Measurements from ENCODE around the gene MRRF.

MRRF gene

DNA sequence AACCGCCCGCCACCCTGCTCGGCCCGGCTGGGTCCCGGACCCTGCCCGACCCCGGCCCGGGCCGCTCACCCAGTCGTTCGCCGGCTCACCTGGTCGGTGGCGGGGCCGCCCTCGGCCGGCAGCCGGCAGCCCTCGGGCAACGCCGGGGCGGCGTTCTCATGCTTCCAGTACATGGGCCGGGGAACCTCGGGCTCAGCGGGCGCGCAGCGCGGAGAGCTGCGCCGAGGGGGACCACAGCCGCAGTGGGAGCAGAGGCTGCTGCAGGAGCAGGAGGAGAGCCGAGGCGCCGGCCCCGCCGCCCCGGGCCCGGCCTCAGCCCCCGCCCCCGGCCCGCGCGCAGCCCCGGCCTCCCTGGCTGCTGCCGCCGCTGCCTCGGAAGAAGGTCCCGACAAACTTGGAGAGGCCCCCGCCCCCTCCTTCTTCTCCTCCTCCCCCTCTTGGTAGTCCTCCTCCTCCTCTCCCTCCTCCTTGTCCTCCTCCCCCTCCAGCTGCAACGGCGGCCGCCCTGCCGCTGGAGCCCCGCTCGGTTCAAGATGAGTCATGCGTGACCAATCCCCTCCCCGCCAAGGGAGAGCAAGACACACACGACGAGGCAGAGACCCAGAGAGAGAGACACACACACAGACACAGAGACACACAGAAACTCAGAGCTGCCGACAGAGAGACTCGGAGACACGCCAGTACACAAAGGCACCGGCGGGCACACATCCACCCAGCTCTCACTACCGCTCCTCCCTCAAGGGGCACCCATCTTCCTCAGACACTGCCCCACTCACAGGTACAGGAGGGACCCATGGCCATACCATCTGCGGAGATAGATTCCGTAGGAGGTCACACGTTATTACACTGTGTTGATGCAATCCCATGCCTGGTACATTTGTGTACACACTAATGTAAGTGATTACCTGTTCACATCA is 35.9 kb upstream of the MRRF start, which contains the start of gene LHX6:
LHX6 (minus strand) TSS at position 390 of the 917 bp plus-strand sequence; CDS start at position 173, 217 bp downstream.
- DNase-seq (ENCODE audit: low read depth) = no peak

DNA sequence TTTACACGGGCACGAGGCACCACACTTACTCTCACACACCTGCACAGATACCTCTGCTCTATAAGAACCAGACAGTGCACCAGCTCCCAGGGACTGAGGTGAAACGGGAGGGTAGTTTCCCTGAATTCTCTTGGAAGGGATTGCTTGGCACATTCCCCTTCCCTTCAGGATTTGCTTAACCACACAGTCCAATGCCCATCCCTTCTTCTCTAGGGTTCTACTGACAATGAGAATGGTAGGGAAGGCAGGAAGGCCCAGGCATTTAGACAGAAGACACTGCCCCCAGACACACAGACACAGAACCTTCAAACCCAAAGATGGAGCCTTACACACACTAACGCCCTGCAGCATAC is 35.2 kb upstream of the MRRF start:
- DNase-seq (ENCODE audit: low read depth) = no peak

DNA sequence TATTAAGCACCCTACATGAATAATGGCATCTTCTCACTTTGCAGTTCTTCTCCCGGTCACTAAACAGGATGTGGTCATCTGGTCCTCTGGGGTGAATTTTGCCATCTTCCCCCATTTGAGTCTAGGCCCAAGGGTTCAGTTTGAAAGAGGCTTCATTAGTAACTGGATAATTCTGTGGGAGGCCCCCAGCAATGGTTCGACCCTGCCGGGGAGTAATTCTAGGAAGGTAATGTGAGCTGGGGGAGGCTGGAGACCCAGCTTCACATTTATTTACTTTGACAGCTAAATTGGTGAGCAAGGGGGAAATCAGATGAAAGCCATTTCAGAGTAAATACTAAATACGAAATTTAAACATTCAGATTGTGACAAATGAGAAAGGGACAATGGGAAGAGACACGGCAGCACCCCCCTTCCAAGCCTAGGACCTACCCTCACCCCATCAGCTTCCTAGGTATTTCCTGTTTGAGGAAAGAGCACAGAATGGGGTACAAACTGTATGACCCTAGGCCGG is 31.8 kb upstream of the MRRF start:
- DNase-seq (ENCODE audit: low read depth) = no peak

DNA sequence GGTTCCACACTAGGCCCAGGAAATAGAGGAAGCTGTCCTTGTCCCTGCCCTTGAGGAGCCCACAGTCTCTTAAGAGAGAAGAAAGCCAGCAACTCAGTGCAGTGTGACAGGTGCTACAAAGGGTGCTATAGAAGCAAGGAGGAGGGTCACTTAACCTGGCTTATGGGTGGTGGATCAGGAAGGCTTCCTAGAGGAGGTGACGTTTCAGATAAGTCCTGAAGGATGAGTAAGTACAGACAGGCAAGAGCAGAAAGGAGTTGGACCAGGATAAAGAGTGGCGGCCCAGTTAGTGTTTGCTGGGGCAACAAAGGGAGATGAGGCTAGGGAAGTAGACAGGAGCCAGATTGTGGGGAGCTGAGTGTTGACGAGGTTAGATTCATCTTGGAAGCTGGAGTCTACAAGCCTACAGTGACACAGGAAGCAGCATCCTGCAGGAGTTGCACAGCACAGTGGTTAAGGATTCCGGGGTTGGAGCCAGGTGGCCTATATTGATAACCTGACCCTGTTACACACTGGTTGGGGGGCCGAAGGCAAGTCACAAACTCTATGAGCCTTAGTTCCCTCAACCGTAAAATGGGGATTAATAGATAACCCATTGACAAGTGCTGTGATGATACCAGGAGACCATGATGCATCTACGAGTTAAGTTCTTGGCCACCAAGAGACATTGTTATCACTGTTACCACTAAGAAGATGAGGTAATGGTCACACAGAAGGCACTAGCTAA is 30.5 kb upstream of the MRRF start:
- no peak for DNase-seq (ENCODE audit: low read depth)

- no peak for DNase-seq (ENCODE audit: low read depth)
Observed at GRCh38 chr9:122236681-122237080, 28.0 kb upstream of the MRRF start.

DNA sequence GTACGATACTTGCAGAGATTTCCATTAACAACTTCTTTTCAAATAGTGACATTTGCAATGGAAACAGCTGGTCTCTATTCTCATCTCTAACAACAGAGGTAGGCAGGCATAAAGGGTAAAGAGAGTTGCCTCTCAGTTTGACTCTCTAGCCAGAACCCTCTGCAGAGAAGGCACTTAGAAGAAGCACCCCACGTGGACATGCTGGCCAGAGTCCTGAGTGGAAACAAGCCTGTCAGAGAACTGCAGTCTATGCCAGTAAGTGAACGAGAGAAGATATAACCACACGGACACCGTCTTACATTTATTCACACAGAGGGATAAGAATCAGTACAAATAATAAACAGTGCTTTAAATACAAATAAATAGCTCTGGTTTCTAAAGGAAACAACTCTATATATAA is 25.0 kb upstream of the MRRF start:
- DNase-seq (ENCODE audit: low read depth) = no peak

DNA sequence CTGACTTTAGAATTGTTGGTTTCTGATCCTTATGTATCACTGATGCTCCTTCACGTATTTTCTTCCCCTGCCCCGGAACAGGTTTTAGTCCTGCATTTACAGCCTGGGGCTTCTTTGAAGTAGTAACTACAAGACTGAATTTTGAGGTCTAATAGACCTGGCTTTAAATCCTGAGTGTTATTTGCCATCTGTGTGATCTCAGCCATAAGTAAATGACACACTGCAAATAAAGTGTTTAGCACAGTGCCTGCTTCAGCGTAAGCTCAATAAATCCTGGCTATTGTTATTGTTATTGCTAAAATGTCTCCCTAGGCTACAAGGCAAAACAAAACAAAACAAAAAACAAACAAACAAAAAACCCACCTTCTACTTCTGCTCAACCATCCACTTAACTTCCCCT is 20.3 kb upstream of the MRRF start:
- no peak for DNase-seq (ENCODE audit: low read depth)

DNA sequence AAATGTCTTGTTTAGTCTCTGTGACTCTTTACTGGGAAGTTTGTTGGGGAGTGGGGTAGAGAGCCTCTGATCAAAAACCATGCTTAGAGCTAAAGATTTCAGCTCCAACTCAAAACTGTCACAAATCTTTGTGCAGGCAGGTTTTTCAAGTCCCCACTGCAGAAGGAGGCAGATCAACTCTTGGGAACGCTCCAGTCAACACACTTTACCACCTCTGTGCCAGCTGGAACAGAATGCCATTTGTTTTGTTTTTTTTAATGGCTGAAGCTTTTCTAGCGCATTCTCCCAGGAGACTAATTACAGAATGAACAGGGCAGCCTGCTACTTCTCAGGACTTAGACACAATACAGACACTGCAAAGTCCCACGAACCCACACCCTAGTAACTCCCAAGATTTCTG is 18.0 kb upstream of the MRRF start:
- DNase-seq (ENCODE audit: low read depth) = no peak

DNA sequence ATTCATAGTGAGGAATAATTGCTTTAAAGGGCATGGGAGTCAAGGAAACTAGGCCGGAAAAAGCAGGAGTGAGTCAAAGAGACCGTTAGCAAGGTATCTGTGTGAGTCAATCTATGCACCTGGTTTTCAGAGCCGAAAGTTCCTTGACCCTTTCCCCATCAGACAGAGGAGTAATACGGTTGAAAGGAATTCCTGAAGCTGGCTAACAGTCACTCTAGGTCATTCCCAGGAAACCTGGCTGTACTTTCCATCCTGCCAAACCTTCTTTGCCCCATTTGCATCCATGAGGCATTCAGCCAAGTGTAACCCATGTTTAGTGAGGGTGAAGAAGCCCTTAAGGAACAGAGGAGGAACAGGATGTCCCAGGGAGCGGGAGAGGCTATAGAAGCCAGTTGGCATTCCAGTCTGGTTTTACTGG is 16.2 kb upstream of the MRRF start:
- DNase-seq (ENCODE audit: low read depth) = no peak

DNA sequence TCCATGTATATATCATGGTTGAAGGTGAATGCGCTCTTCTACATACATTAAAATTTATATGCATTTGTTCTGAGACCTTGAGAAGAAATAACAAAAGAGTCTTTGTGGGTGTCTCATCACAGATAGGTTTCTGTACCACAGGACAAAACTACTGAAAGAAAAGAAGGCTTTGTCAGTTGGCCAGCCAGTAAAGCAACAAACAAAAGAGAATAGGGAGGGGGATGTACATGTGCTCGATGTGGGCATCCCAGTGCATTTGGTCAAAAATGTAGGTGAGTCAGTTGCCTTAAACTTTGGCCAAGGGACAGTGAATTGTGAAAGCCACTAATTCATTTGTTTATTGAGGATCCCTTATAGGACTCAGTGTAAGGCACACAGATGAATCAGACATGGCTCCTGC is 13.3 kb upstream of the MRRF start:
- DNase-seq (ENCODE audit: low read depth) = no peak

GRCh38 chr9:122252796-122253195 is 11.9 kb upstream of the MRRF start:
- DNase-seq (ENCODE audit: low read depth) = no peak

GRCh38 chr9:122254761-122255160 is 9.9 kb upstream of the MRRF start:
- DNase-seq (ENCODE audit: low read depth) = no peak

DNA sequence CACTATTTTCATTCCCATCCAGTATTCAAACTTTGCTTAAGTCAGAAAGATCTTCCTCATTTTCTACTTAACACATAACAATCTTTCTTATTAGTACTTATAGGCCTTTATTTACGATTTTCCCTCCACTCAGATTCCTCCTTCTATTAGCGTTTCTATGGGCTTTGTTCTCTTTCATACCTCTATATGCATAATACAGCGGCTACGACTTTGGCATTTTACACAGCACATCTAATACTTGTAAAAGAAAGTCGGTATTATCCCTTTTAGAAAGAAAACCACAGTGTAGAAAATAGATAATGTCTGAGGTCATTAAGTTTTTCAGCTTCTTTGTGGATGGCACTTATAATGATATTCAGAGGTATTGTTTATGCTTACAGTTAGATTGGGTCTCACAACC is 8.5 kb upstream of the MRRF start:
- DNase-seq (ENCODE audit: low read depth) = no peak

DNA sequence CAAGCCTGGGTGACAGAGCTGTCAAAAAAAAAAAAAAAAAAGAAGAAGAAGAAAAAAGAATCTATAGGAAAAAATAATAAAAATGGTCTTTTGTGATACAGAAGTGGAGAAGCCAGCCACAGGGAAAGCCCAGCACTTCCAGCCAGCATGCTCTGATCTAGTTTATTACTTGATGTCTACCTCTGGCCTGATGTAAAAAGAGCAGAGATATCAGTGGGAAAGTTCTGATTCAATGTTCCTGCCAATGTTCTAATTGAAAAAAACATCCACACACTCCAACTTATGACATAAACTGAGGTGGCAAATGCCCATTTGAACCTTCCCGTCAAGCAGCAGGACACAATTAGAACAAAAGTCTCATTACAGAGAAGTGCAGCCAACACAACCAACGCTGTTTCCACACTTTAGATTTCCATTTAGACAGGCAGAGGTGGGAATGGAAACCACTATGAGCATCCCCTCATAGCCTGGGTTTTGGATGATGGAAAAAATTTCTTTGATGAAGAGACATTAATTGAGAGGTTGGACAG is 5.7 kb upstream of the MRRF start:
- no peak for DNase-seq (ENCODE audit: low read depth)

DNA sequence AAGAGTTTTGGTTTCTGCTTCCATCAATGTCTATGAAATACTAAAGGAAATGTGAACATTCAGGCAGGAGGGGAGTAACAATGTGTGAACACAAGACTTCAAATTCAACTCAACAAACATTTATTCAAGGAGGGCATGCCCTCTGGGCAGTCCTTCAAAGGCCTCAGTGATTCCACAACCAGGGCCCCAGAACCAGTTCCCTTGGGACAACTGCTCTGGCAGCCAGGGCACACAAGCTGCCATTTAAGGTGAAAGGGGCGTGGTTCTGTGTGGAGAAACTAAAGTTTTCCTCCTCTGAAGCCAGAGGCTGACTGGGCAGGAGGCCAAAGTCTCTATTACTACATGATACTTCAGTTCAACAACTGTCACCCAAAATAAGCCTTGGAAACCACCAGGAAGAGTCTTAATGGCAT is 3.2 kb upstream of the MRRF start:
- DNase-seq (ENCODE audit: low read depth) = no peak

DNA sequence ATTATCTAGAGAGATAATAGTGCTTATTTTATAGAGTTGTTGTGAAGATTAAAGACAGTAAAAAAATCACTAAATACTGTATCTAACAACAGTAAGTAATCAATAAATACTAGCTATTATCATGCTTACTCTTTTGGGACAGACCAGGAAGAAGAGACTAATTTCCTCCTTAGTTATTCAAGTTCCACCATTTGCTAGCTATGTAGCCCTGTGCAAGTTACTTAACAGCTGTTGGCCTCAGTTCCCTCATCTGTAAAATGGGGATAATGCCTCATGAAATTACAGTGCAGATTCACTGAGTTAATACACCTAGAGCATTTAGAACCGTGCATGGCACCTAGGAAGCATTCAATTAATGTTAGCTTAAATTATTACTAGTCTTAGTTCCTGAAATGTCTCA is 2.6 kb upstream of the MRRF start:
- no peak for DNase-seq (ENCODE audit: low read depth)

GRCh38 chr9:122263699-122264349 is 858 bp upstream of the MRRF start:
- DNase-seq (ENCODE audit: low read depth) = no peak

GRCh38 chr9:122265149-122265915 is 650 bp downstream of the MRRF start:
- peak; percentile 49 for DNase-seq (ENCODE audit: low read depth)

GRCh38 chr9:122268041-122268814 is 3.5 kb downstream of the MRRF start:
- no peak for DNase-seq (ENCODE audit: low read depth)

DNA sequence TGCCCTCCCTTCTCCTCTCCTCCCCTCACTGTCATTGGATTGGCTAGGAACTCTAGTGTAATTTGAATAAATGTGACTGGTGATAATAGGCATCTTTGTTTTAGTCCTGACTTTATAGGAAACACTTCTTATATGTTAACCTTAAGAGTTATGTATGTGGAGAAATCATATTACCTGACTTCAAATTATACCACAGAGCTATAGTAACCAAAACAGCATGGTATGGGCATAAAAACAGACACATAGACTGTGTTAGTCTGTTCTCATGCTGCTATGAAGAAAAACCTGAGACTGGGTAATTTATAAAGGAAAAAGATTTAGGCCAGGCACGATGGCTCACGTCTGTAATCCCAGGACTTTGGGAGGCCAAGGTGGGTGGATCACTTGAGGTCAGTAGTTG is 9.4 kb downstream of the MRRF start:
- DNase-seq (ENCODE audit: low read depth) = no peak

DNA sequence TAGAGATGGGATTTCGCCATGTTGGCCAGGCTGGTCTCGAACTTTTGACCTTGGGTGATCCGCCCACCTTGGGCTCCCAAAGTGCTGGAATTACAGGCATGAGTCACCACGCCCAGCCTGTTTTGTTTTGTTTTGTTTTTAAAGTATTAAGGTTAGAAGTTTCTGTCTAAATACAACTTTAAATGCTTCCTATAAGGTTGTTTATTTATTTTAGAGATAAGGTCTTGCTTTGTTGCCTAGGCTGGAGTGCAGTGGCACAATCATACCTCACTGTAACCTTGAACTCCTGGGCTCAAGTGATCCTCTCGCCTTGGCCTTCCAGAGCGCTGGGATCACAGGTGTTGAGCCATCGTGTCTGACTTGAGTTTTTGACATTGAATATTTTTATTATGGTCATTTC is 11.4 kb downstream of the MRRF start:
- DNase-seq (ENCODE audit: low read depth) = no peak
